GM21717 (cell line): Measurements from ENCODE around the gene GPAT3.

ENCODE experiments used
- ATAC-seq: cut with Tn5 transposase; IDR thresholded peaks from one replicate; pipeline ENCODE4 v1.9.1; 2021; ENCODE audit warnings: mild to moderate bottlenecking, moderate library complexity; ENCODE audit not compliant: unreplicated experiment

Gene GPAT3

DNA sequence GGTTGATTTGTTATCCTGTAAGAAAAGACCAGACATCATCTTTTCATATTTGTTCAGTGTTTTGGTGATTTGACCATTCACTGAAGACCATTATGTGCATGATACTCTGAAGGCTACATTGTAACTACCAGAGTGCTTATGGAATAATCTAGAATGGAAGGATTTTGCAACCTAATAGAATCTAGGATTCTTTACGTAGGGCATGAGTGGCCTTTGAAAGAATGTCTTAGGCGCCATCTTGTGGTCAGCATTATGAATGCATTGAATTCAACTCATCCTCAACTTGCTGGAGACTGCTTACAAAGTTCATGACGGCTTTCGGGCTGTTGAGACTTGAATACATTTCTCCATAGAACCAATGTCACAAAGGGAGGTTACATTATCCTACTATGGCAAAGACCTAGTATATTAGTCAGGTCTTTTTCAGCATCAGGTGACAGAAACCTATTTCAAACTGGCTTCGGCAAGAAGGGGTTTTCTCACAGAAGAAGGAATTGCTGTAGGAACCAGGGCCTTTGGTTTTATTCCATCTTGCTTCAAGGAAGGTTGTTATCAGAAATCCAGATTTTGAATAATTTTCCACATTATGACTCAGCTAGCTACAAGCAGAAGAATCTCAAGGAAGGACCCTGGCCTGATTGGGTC, 104.1 kb downstream of the GPAT3 start:
- peak; percentile 67 for ATAC-seq

DNA sequence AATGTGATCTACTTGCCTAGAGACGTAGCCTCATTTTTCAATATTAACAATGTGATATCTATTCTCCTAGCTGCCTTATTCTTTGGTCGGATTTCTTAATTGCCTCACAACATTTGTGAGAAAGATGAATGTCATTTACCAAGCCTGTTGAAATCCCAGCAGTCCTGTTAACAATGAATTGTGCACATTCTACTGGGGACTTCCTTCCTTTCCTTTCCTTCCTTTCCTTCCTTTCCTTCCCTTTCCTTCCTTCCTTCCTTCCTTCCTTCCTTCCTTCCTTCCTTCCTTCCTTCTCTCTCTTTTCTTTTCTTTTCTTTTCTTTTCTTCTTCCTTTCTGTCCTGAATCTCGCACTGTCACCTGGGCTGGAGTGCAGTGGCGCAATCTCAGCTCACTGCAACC, 107.1 kb downstream of the GPAT3 start:
- ATAC-seq: no peak

DNA sequence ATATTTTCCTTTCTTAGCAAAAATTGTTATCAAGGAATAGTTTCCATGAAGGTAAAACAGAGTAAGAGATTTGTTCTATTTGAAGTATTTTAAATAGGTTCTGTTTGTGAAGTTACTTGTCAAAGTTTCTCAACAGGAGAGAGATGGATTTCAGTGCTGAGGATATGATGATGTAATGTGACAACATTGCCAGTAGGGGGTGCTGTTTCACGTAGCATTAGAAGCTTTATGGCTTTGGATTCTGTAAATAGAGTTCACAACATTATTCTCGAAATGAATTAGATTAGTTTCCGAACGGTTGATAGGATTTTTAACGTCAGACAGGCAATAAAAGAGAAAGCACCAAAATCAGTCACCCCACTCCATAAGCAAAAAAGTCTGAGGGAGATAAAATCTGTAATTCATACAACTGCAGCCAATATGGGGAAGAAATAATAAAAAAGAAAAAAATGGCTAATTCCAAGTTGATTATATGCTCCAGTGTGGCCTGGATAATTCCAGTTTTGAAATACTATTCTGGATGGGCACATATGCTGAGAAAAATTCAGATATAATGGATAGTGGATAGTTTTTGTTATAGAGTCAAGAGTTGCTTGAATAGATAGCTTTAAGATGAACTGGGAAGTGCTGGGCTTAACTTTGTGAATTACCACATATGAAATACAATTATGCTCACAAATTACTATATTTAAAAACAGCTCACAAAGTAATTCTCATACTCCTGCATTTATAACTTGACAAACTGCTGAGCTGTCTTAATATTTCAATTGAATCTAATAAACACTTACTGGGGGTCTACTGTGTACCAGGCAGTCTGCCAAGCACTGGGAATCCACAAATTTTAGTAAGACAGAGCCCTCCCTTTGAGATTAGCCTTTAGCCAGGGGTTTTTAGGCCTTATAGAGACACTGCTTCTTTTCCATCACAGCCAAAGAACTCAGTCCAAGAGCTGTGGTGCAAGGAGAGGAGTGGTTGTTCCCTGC, 109.1 kb downstream of the GPAT3 start:
- peak; percentile 73 for ATAC-seq

DNA sequence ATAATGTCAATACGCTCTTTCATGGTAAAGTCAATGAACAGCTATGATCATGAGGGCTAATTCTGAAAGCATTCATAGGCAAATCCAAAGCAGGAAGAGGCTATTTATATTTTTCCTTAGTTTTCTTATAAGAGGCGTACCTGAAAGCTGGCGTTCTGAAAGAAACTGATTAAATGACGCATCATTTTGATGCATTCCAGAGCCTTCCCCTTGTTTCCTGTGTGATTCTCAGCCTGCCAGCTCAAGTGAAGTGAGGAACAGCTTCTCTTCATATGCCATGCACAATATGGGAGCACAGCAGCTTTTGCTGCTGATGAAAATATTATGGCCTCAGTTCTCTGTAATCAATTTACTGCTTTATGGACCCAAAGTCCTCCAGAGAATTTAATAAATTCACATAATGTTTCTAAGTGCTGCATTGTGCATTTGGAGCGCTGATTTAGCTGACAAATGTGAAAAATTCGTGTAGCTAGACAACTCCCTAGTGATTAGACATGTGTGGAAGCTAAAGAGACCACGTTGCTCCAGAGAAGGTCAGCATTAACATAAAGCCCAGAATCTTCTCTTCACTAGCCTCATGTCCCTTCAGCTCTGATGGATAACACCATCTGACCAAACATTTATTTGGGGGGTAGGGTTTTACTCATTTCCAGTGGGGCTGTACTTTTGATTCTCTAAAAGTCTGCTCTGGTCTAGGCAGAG, 110.8 kb downstream of the GPAT3 start:
- no peak for ATAC-seq

DNA sequence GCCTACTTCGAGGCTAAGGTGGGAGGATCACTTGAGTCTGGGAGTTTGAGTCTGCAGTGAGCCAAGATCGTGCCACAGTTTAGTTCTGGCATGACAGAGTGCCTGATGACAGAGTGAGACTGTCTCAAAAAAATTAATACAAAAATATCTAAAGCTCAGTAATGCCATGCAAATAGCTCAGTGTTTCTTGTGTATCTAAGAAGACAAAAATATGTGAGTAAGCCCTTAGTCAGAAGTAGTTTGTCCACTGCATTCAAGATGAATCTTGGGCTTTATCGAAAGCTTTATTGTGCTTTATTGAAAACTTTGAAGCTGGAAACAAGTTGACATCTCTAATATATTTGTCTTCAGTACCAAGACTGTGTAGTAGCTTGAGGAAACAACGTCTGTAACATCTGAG, 115.9 kb downstream of the GPAT3 start:
- ATAC-seq: no peak
